Lower leg skin (tissue), 3 donors: Measurements from ENCODE around the gene MYL12A.

Source experiments
- CTCF ChIP-seq, 3 donors: fragments of 450-650 bp; IDR thresholded peaks; one replicate each; pipeline ENCODE4 v1.5.1; 2016; ENCODE audit warnings: antibody characterized with exemption in 3 of 3, mild to moderate bottlenecking in 3 of 3, moderate library complexity in 2 of 3
- POLR2A ChIP-seq, 2 donors: fragments of 450-650 bp; IDR thresholded peaks; one replicate each; pipeline ENCODE4 v1.6.1; 2016 to 2017; ENCODE audit warnings: antibody characterized with exemption in 2 of 2, mild to moderate bottlenecking in 1 of 2, moderate library complexity in 1 of 2

- TF ChIP-seq CTCF (IDR thresholded peaks at IDR 0.05): no peak
- TF ChIP-seq POLR2A (IDR thresholded peaks at IDR 0.05): no peak
Observed at GRCh38 chr18:3213300-3214059, 34.1 kb upstream of the MYL12A start.
